ENCODE results near the gene RNF123. TPM values are rescaled to one million over a fixed set of nuclear protein-coding genes. Genes with fewer than 3 reads are reported as not detected.

Gene RNF123
- total RNA-seq, 3 donors from 2014 or later (not counting 1 experiment from before 2014, with no cell fraction given) = 48.5 to 58.7 (median 55.6) TPM

DNA sequence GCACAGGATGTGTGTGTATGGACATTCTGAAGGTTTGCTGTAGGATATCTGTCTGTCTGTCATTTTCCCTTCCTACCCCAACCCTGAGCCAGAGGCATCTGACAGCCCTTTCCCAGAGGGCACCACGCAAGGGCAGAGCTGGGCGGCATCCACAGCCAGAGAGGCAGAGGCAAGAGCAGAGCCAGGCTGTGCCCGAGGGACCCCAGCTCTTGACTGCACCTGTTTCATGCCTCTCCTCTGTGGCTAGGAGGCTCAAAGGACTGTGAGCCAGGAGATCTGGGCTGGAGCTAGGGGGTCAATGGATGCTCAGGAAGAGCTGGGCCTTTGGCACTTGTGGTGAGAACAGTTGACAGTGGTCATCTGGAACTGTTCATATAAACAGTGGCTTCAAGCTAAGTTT, 20.0 kb upstream of the RNF123 start:
- H3K4me3 Mint-ChIP-seq = no peak overlapping the region
- H3K27me3 Mint-ChIP-seq (ENCODE audit: low read depth in 2 of 2) = peaks cover 0 to 6% of the 10 kb centered on the region in 2 donors
- Histone ChIP-seq H3K4me3 (ENCODE audit: low read length) (no peak overlapping the region), H3K27ac (ENCODE audit: low read length) (no peak overlapping the region), H3K4me1 (ENCODE audit: control insufficient read depth, insufficient read depth, low read length) (peaks cover 8% of the 10 kb centered on the region), H3K9me3 (ENCODE audit: control insufficient read depth, insufficient read depth, low read length) (no peaks in the 10 kb centered on the region), H3K36me3 (ENCODE audit: control insufficient read depth, insufficient read depth, low read length) (no peaks in the 10 kb centered on the region), H3K27me3 (ENCODE audit: control insufficient read depth, insufficient read depth, low read length) (no peaks in the 10 kb centered on the region)
- no peak for DNase-seq
- H3K36me3 Mint-ChIP-seq = no peaks in the 10 kb centered on the region
- 94% methylated on average over 3 of the region's 3 CpGs for WGBS (ENCODE audit: insufficient coverage)
- TF ChIP-seq, protein P1, sequence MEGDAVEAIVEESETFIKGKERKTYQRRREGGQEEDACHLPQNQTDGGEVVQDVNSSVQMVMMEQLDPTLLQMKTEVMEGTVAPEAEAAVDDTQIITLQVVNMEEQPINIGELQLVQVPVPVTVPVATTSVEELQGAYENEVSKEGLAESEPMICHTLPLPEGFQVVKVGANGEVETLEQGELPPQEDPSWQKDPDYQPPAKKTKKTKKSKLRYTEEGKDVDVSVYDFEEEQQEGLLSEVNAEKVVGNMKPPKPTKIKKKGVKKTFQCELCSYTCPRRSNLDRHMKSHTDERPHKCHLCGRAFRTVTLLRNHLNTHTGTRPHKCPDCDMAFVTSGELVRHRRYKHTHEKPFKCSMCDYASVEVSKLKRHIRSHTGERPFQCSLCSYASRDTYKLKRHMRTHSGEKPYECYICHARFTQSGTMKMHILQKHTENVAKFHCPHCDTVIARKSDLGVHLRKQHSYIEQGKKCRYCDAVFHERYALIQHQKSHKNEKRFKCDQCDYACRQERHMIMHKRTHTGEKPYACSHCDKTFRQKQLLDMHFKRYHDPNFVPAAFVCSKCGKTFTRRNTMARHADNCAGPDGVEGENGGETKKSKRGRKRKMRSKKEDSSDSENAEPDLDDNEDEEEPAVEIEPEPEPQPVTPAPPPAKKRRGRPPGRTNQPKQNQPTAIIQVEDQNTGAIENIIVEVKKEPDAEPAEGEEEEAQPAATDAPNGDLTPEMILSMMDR (IDR thresholded peaks at IDR 0.05) = no peak
- H3K9me3 Mint-ChIP-seq = no peaks in the 10 kb centered on the region
- H3K27ac Mint-ChIP-seq = no peak overlapping the region
- intact Hi-C loops (cut with micrococcal nuclease) = no loop called here
- peaks cover 0 to 19% of the 10 kb centered on the region in 2 donors for H3K4me1 Mint-ChIP-seq
- no peak for ATAC-seq

GRCh38 chr3:49670940-49671290, 18.4 kb upstream of the RNF123 start:
- intact Hi-C loops (cut with micrococcal nuclease) = loop anchor here (1.0 to 5.0 kb wide), 2 partner anchors 132 to 579 kb away; partner anchors contain the start of gene QRICH1
- Mint-ChIP-seq H3K27ac (no peak overlapping the region), H3K27me3 (ENCODE audit: low read depth in 2 of 2) (peaks cover 0 to 6% of the 10 kb centered on the region in 2 donors), H3K4me1 (peaks cover 12 to 33% of the 10 kb centered on the region in 2 donors), H3K36me3 (no peaks in the 10 kb centered on the region), H3K4me3 (no peak overlapping the region), H3K9me3 (no peaks in the 10 kb centered on the region)
- WGBS (ENCODE audit: insufficient coverage) = 83% methylated on average over 5 of the region's 6 CpGs
- peaks cover 23% of the 10 kb centered on the region for H3K4me1 ChIP-seq (ENCODE audit: control insufficient read depth, insufficient read depth, low read length)
- H3K27me3 ChIP-seq (ENCODE audit: control insufficient read depth, insufficient read depth, low read length) = no peaks in the 10 kb centered on the region
- no peak overlapping the region for H3K4me3 ChIP-seq (ENCODE audit: low read length)
- no peak for DNase-seq
- H3K36me3 ChIP-seq (ENCODE audit: control insufficient read depth, insufficient read depth, low read length) = peaks cover 4% of the 10 kb centered on the region
- no peak overlapping the region for H3K27ac ChIP-seq (ENCODE audit: low read length)
- no peak for ATAC-seq
- TF ChIP-seq, protein P1 (IDR thresholded peaks at IDR 0.05) = no peak
- H3K9me3 ChIP-seq (ENCODE audit: control insufficient read depth, insufficient read depth, low read length) = no peaks in the 10 kb centered on the region

GRCh38 chr3:49671291-49672288, 17.8 kb upstream of the RNF123 start:
- no peak overlapping the region for H3K4me3 ChIP-seq (ENCODE audit: low read length)
- H3K27ac ChIP-seq (ENCODE audit: low read length) = no peak overlapping the region
- Mint-ChIP-seq H3K27ac (no peak overlapping the region), H3K27me3 (ENCODE audit: low read depth in 2 of 2) (peaks cover 0 to 3% of the 10 kb centered on the region in 2 donors), H3K4me1 (peaks cover 14 to 33% of the 10 kb centered on the region in 2 donors), H3K4me3 (peak overlapping the region; percentile 66), H3K9me3 (no peaks in the 10 kb centered on the region), H3K36me3 (no peaks in the 10 kb centered on the region)
- no peaks in the 10 kb centered on the region for H3K27me3 ChIP-seq (ENCODE audit: control insufficient read depth, insufficient read depth, low read length)
- no peaks in the 10 kb centered on the region for H3K9me3 ChIP-seq (ENCODE audit: control insufficient read depth, insufficient read depth, low read length)
- TF ChIP-seq, protein P1 (IDR thresholded peaks at IDR 0.05) = peak; percentile 74
- ATAC-seq (no peak), DNase-seq (peak; percentile 57 to 87)
- WGBS (ENCODE audit: insufficient coverage) = 51% methylated on average over 11 of the region's 11 CpGs
- H3K4me1 ChIP-seq (ENCODE audit: control insufficient read depth, insufficient read depth, low read length) = peaks cover 23% of the 10 kb centered on the region
- peaks cover 11% of the 10 kb centered on the region for H3K36me3 ChIP-seq (ENCODE audit: control insufficient read depth, insufficient read depth, low read length)
- intact Hi-C loops (cut with micrococcal nuclease) = loop anchor here (1.0 to 5.0 kb wide), 2 partner anchors 132 to 579 kb away; partner anchors contain the start of gene QRICH1
